K562 (cell line): Measurements from ENCODE around the gene STAG2. TPM values are rescaled to one million over a fixed set of nuclear protein-coding genes. Genes with fewer than 3 reads are reported as not detected.

Experiments used
- ATAC-seq: fragments of 200-7000 bp; cut with Tn5 transposase; 3 replicates; pipeline ENCODE4 v1.9.1; 2020; ENCODE audit warnings: moderate library complexity
- BruUV-seq: library from RNA; stranded (reverse); fragments of 400-500 nt; replicated peaks from 2 replicates; lab custom pipeline; 2021; lab: Mats Ljungman, UMichigan
- CTCF ChIA-PET: fragments of 300-600 bp; formaldehyde crosslinking; extraction: SDS; loops from one replicate; lab custom pipeline; 2021; ENCODE audit warnings: low intra/inter-chr PET ratio; lab: Yijun Ruan, JAX
- POLR2A ChIA-PET: fragments of 300-600, 350-650 bp; sonication (Branson Sonifier 250); formaldehyde crosslinking; extraction: SDS; loops from one replicate; lab custom pipeline; 2021; ENCODE audit warnings: antibody characterized with exemption, inconsistent platforms; lab: Yijun Ruan, JAX
- DNase-seq, 4 experiments: peaks; one replicate each; pipeline versions ENCODE4 v3.0.0 to v3.0.0-alpha.2; 2011 to 2018; ENCODE audit warnings: low spot score in 3 of 4, mixed read lengths in 3 of 4; ENCODE audit errors: extremely low read depth in 1 of 4
- FAIRE-seq: peaks from 2 replicates; lab custom pipeline; 2011; peaks lifted over from hg19 to GRCh38; lab: Jason Lieb, UNC
- H2AFZ ChIP-seq: 2 replicates; pipeline ENCODE4 v1.6.0; 2011; ENCODE audit warnings: low read depth, low read length, control low read depth, inconsistent platforms
- H3K27ac ChIP-seq: fragments of 200-600 bp; 3 replicates; pipeline ENCODE4 v1.8.0; 2011; ENCODE audit warnings: low read depth, mild to moderate bottlenecking, control low read depth, inconsistent platforms, low read length, moderate library complexity, mixed read lengths; ENCODE audit errors: extremely low read depth
- H3K27me3 ChIP-seq, 2 experiments: fragments of 300-600 bp in 1 of 2; 2 replicates in 1 of 2; 3 replicates in 1 of 2; pipeline versions ENCODE4 v1.6.0 to v1.8.0; 2011; ENCODE audit warnings: inconsistent platforms in 2 of 2, low read length in 2 of 2, mild to moderate bottlenecking in 1 of 2, mixed read lengths in 1 of 2, moderate library complexity in 1 of 2; ENCODE audit not compliant: control insufficient read depth in 2 of 2, insufficient read depth in 2 of 2
- H3K36me3 ChIP-seq: fragments of 300-600 bp; 3 replicates; pipeline ENCODE4 v1.8.0; 2011; ENCODE audit warnings: mild to moderate bottlenecking, low read length, inconsistent platforms; ENCODE audit not compliant: control insufficient read depth, insufficient read depth
- H3K4me1 ChIP-seq, 2 experiments: fragments of 200-600 bp in 1 of 2; replicated peaks in 1 of 2; 2 replicates in 1 of 2; 3 replicates in 1 of 2; pipeline versions ENCODE4 v1.5.1 to v1.8.0; 2011; ENCODE audit warnings: inconsistent platforms in 2 of 2, low read length in 2 of 2, mild to moderate bottlenecking in 1 of 2, mixed read lengths in 1 of 2, moderate library complexity in 1 of 2; ENCODE audit not compliant: control insufficient read depth in 2 of 2, insufficient read depth in 2 of 2
- H3K4me2 ChIP-seq: 2 replicates; pipeline ENCODE4 v1.6.1; 2011; ENCODE audit warnings: low read length, control low read depth, inconsistent platforms, mixed read lengths; ENCODE audit not compliant: insufficient read depth
- H3K4me3 ChIP-seq: fragments of 200-600 bp; sonication (generic), shearing (Covaris generic); 2 replicates; pipeline ENCODE4 v1.5.1; 2016; ENCODE audit warnings: control low read depth, inconsistent platforms
- H3K79me2 ChIP-seq: fragments of 200-600 bp; 3 replicates; pipeline ENCODE4 v1.8.0; 2011; ENCODE audit warnings: low read length, inconsistent platforms; ENCODE audit not compliant: control insufficient read depth, insufficient read depth
- H3K9ac ChIP-seq, 2 experiments: 2 replicates each; pipeline versions ENCODE4 v1.6.0 to v1.6.1; 2011; ENCODE audit warnings: low read depth in 2 of 2, low read length in 2 of 2, control low read depth in 1 of 2, inconsistent platforms in 1 of 2, mild to moderate bottlenecking in 1 of 2, mixed read lengths in 1 of 2; ENCODE audit not compliant: insufficient read depth in 1 of 2
- H3K9me1 ChIP-seq: one replicate; pipeline ENCODE4 v1.6.0; 2011; ENCODE audit warnings: inconsistent platforms, mild to moderate bottlenecking, low read length, moderate library complexity; ENCODE audit not compliant: control insufficient read depth, insufficient read depth
- H3K9me3 ChIP-seq: replicated peaks from 2 replicates; pipeline ENCODE4 v1.5.1; 2011; ENCODE audit warnings: low read depth, low read length, inconsistent platforms; ENCODE audit not compliant: control insufficient read depth, insufficient read depth
- H4K20me1 ChIP-seq: replicated peaks from 2 replicates; pipeline ENCODE4 v1.6.1; 2011; ENCODE audit warnings: low read length, inconsistent platforms, mixed read lengths; ENCODE audit not compliant: control insufficient read depth, insufficient read depth
- GABPB1 ChIP-seq: sonication (generic); formaldehyde crosslinking; IDR thresholded peaks from 2 replicates; pipeline ENCODE4 v1.8.0; 2022; ENCODE audit warnings: mild to moderate bottlenecking, missing genetic modification reagents
- IRF1 ChIP-seq: sonication (generic); formaldehyde crosslinking; IDR thresholded peaks from 2 replicates; pipeline ENCODE4 v1.8.0; 2022; ENCODE audit warnings: missing genetic modification reagents, mild to moderate bottlenecking, borderline replicate concordance
- MEIS2 ChIP-seq: fragments of 450-650 bp; IDR thresholded peaks from 2 replicates; pipeline ENCODE4 v1.6.1; 2014; ENCODE audit warnings: mild to moderate bottlenecking; ENCODE audit not compliant: partially characterized antibody
- NFE2 ChIP-seq: IDR thresholded peaks from 2 replicates; pipeline ENCODE4 v1.6.1; 2014; ENCODE audit warnings: antibody characterized with exemption, low read depth
- PKNOX1 ChIP-seq: fragments of 450-650 bp; IDR thresholded peaks from 2 replicates; pipeline ENCODE4 v1.6.1; 2016
- SMAD3 ChIP-seq: fragments of 450-650 bp; formaldehyde crosslinking; conservative IDR thresholded peaks from 2 replicates; pipeline ENCODE4 v1.4.0; 2020; ENCODE audit warnings: mild to moderate bottlenecking
- ZNF143 ChIP-seq: sonication (generic); formaldehyde crosslinking; IDR thresholded peaks from 2 replicates; pipeline ENCODE4 v1.9.0; 2022; ENCODE audit warnings: mild to moderate bottlenecking, missing genetic modification reagents
- ZNF354B ChIP-seq: fragments of 250-450 bp; sonication (Bioruptor Pico); IDR thresholded peaks from 2 replicates; pipeline ENCODE4 v1.4.0; 2020
- ZNF76 ChIP-seq: fragments of 250-450 bp; sonication (Bioruptor Pico); IDR thresholded peaks from 2 replicates; pipeline ENCODE4 v1.4.0; 2020; ENCODE audit warnings: mild to moderate bottlenecking, moderate library complexity, borderline replicate concordance
- WGBS: fragments of 100-300 bp; shearing (Covaris generic); methylation state at CpG from one replicate; pipeline ENCODE4 v1.1.6; 2016; ENCODE audit warnings: low coverage, mixed read lengths; ENCODE audit not compliant: insufficient coverage; ENCODE audit errors: missing lambda C conversion rate; 5-methylcytosine and 5-hydroxymethylcytosine counted together
- in situ Hi-C: fragments of 300-500 bp; cut with MboI; formaldehyde crosslinking; loops from 4 replicates; pipeline ENCODE4 v1.15.0; 2018; ENCODE audit warnings: inconsistent platforms, mixed read lengths
- intact Hi-C: fragments of 100-400 bp; cut with micrococcal nuclease; formaldehyde crosslinking; loops from 2 replicates; pipeline ENCODE4 v1.14.2; 2022
- polyA plus RNA-seq, 8 experiments: library from polyadenylated mRNA; depleted of rRNA in 4 of 8; stranded (reverse) in 5 of 8; unstranded in 3 of 8; fragments of >200 nt; fragmentation: Nextera tagmentation in 2 of 8; fragmentation: Illumina TruSeq in 1 of 8; extraction: Ambion mirVana in 2 of 8; extraction: Trizol in 1 of 8; gene quantifications; 2 replicates each; pipeline versions ENCODE4 v1.2.1 to v1.2.3, GENCODE V29; 2011 to 2014; ENCODE audit warnings: inconsistent platforms in 1 of 8, missing spikeins in 1 of 8
- total RNA-seq, 7 experiments: library from RNA; depleted of rRNA in 6 of 7; stranded (reverse); fragments of >200 nt in 6 of 7; fragmentation: Illumina TruSeq in 2 of 7; extraction: Trizol in 2 of 7; gene quantifications; 2 replicates each; pipeline versions ENCODE4 v1.2.1 to v1.2.3, GENCODE V29; 2011 to 2021; ENCODE audit warnings: low replicate concordance in 1 of 7

The STAG2 gene
- total and polyA plus RNA-seq, 9 of the 15 experiments (the other 6 are each of a cell fraction or from before 2014, with no cell fraction given) = 40.3 to 133 (median 90.1) TPM

- TF ChIP-seq IRF1 (CRISPR knock-in tag) = no peak
- no peak for TF ChIP-seq SMAD3 (CRISPR knock-in tag)
- TF ChIP-seq GABPB1 = no peak
- TF ChIP-seq ZNF354B = no peak
- no peak for TF ChIP-seq ZNF76
- TF ChIP-seq NFE2 = no peak
Observed at GRCh38 chrX:124113621-124114600, 152.4 kb downstream of the STAG2 start (continued).

- no peaks in the 10 kb centered on the region for H3K36me3 ChIP-seq
- WGBS = 33% methylated on average over 1 of the region's 1 CpG
- no peaks in the 10 kb centered on the region for H3K9me1 ChIP-seq
- no peaks in the 10 kb centered on the region for H3K27me3 ChIP-seq
- no peak overlapping the region for H3K9ac ChIP-seq
- ChIA-PET CTCF (no interaction called here), POLR2A (no interaction called here)
- no peak overlapping the region for H3K27ac ChIP-seq
- in situ Hi-C loops = no loop called here
- ATAC-seq (no peak), FAIRE-seq (no peak), DNase-seq (no peak)
- no peak overlapping the region for H3K4me3 ChIP-seq
- H3K9me3 ChIP-seq = no peaks in the 10 kb centered on the region
- intact Hi-C loops = no loop called here
- H2AFZ ChIP-seq = no peak overlapping the region
- no peak overlapping the region for H3K4me2 ChIP-seq
- TF ChIP-seq PKNOX1 = peak; percentile 43; the same call in 1 of the 2 replicates
- TF ChIP-seq ZNF143 (CRISPR knock-in tag) = no peak
- peak; percentile 71 for TF ChIP-seq MEIS2
- no peaks in the 10 kb centered on the region for H3K79me2 ChIP-seq
- BruUV-seq = no TSS peak
- peaks cover 5 to 9% of the 10 kb centered on the region in 2 experiments; a peak in 3 of 5 replicates for H3K4me1 ChIP-seq
- no peaks in the 10 kb centered on the region for H4K20me1 ChIP-seq
Observed at GRCh38 chrX:124117325-124117724, 155.8 kb downstream of the STAG2 start.
